HG03066 (cell line): Measurements from ENCODE around the gene TAPT1.

Experiments
- ATAC-seq: cut with Tn5 transposase; IDR thresholded peaks from one replicate; pipeline ENCODE4 v1.9.1; 2021; ENCODE audit warnings: low read depth; ENCODE audit not compliant: unreplicated experiment

The TAPT1 gene

GRCh38 chr4:16250661-16251365, 24.5 kb upstream of the TAPT1 start:
- ATAC-seq = no peak

- no peak for ATAC-seq
Observed at GRCh38 chr4:16248605-16249004, 22.3 kb upstream of the TAPT1 start.

- no peak for ATAC-seq
Observed at GRCh38 chr4:16245241-16245640, 19.0 kb upstream of the TAPT1 start.

GRCh38 chr4:16243285-16243684, 17.0 kb upstream of the TAPT1 start:
- no peak for ATAC-seq

GRCh38 chr4:16240300-16240699, 14.0 kb upstream of the TAPT1 start:
- no peak for ATAC-seq

GRCh38 chr4:16239086-16239485, 12.8 kb upstream of the TAPT1 start:
- no peak for ATAC-seq

GRCh38 chr4:16238327-16238726, 12.1 kb upstream of the TAPT1 start:
- ATAC-seq = no peak

GRCh38 chr4:16237715-16238114, 11.4 kb upstream of the TAPT1 start:
- no peak for ATAC-seq

- no peak for ATAC-seq
Observed at GRCh38 chr4:16236402-16237023, 10.2 kb upstream of the TAPT1 start.

- no peak for ATAC-seq
Observed at GRCh38 chr4:16235209-16235608, 8.9 kb upstream of the TAPT1 start.

- ATAC-seq = no peak
Observed at GRCh38 chr4:16233569-16234177, 7.4 kb upstream of the TAPT1 start.

- no peak for ATAC-seq
Observed at GRCh38 chr4:16231570-16232245, 5.4 kb upstream of the TAPT1 start.

- no peak for ATAC-seq
Observed at GRCh38 chr4:16230308-16230707, 4.0 kb upstream of the TAPT1 start.

GRCh38 chr4:16229604-16230003, 3.3 kb upstream of the TAPT1 start:
- ATAC-seq = no peak

- ATAC-seq = peak; percentile 1
Observed at GRCh38 chr4:16227462-16227868, 1.2 kb upstream of the TAPT1 start.

- ATAC-seq = peak; percentile 50
Observed at GRCh38 chr4:16226816-16227461, 668 bp upstream of the TAPT1 start.

- peak; percentile 0 for ATAC-seq
Observed at GRCh38 chr4:16225167-16225862, 956 bp downstream of the TAPT1 start.

GRCh38 chr4:16224264-16225166, 1.8 kb downstream of the TAPT1 start:
- ATAC-seq = no peak

- no peak for ATAC-seq
Observed at GRCh38 chr4:16222957-16223527, 3.2 kb downstream of the TAPT1 start.
